Hepatocyte (in vitro differentiated cells): Measurements from ENCODE around the gene C2CD2L. TPM values are rescaled to one million over a fixed set of nuclear protein-coding genes. Genes with fewer than 3 reads are reported as not detected.
"Not testable (repeated sequence)": the region's sequence is repeated elsewhere in the genome, so short reads cannot be mapped to it uniquely, and the experiment has no call there.

Source experiments
- DNase-seq: peaks from one replicate; pipeline ENCODE4 v3.0.0-alpha.2; 2016; ENCODE audit warnings: low spot score
- H2AFZ ChIP-seq: fragments of 200-600 bp; sonication (generic); 2 replicates; pipeline ENCODE4 v1.6.0; 2016; ENCODE audit warnings: antibody characterized with exemption, mild to moderate bottlenecking
- H3K27ac ChIP-seq: fragments of 200-600 bp; sonication (generic); 2 replicates; pipeline ENCODE4 v1.5.1; 2016; ENCODE audit warnings: mild to moderate bottlenecking
- H3K27me3 ChIP-seq: fragments of 200-600 bp; sonication (generic); 2 replicates; pipeline ENCODE4 v1.6.1; 2016
- H3K36me3 ChIP-seq: fragments of 200-600 bp; sonication (generic); replicated peaks from 2 replicates; pipeline ENCODE4 v1.5.1; 2016; ENCODE audit warnings: low read depth; ENCODE audit not compliant: insufficient read depth
- H3K4me1 ChIP-seq: fragments of 200-600 bp; sonication (generic); 2 replicates; pipeline ENCODE4 v1.5.1; 2016; ENCODE audit warnings: mild to moderate bottlenecking, moderate library complexity; ENCODE audit not compliant: insufficient read depth
- H3K4me2 ChIP-seq: fragments of 200-600 bp; sonication (generic); 2 replicates; pipeline ENCODE4 v1.6.0; 2016
- H3K4me3 ChIP-seq: fragments of 200-600 bp; sonication (generic); 2 replicates; pipeline ENCODE4 v1.5.1; 2016; ENCODE audit warnings: mild to moderate bottlenecking
- H3K79me2 ChIP-seq: fragments of 200-600 bp; sonication (generic); 2 replicates; pipeline ENCODE4 v1.6.0; 2017; ENCODE audit warnings: mild to moderate bottlenecking
- H3K9me2 ChIP-seq: fragments of 200-600 bp; sonication (generic); replicated peaks from 2 replicates; pipeline ENCODE4 v1.6.0; 2017; ENCODE audit warnings: mild to moderate bottlenecking; ENCODE audit not compliant: insufficient read depth
- H3K9me3 ChIP-seq: fragments of 200-600 bp; sonication (generic); 2 replicates; pipeline ENCODE4 v1.5.1; 2016; ENCODE audit warnings: low read depth, mild to moderate bottlenecking
- H4K20me1 ChIP-seq: fragments of 200-600 bp; sonication (generic); 2 replicates; pipeline ENCODE4 v1.6.0; 2016; ENCODE audit warnings: mild to moderate bottlenecking; ENCODE audit not compliant: insufficient read depth, poor library complexity, severe bottlenecking
- EZH2 ChIP-seq: fragments of 200-600 bp; sonication (generic); IDR thresholded peaks from 2 replicates; pipeline ENCODE4 v1.6.1; 2016; ENCODE audit warnings: antibody characterized with exemption, mild to moderate bottlenecking, borderline replicate concordance
- EZH2phosphoT487 ChIP-seq: fragments of 200-600 bp; sonication (generic); IDR thresholded peaks from one replicate; pipeline ENCODE4 v1.6.1; 2018; ENCODE audit warnings: antibody characterized with exemption, mild to moderate bottlenecking, low read depth, moderate library complexity; ENCODE audit not compliant: unreplicated experiment, severe bottlenecking
- WGBS: methylation state at CpG from one replicate; pipeline ENCODE4 v1.1.6; 2016; ENCODE audit warnings: low lambda C conversion rate; ENCODE audit errors: missing lambda C conversion rate; 5-methylcytosine and 5-hydroxymethylcytosine counted together
- polyA plus RNA-seq: library from polyadenylated mRNA; unstranded; fragments of >200 nt; fragmentation: Nextera tagmentation; extraction: Ambion mirVana; gene quantifications from 2 replicates; pipeline ENCODE4 v1.2.1, GENCODE V29; 2016
- total RNA-seq: library from RNA; depleted of rRNA; stranded (reverse); fragments of >200 nt; gene quantifications from 2 replicates; pipeline ENCODE4 v1.2.3, GENCODE V29; 2014
- TF ChIP-seq, protein P1 (sequence below): fragments of 200-600 bp; sonication (generic); IDR thresholded peaks from 2 replicates; pipeline ENCODE4 v1.5.1; 2016; ENCODE audit warnings: antibody characterized with exemption, mild to moderate bottlenecking; ENCODE audit not compliant: poor library complexity

C2CD2L gene
- total and polyA plus RNA-seq, 2 experiments from 2014 or later, result 7.4 to 9.7 TPM

DNA sequence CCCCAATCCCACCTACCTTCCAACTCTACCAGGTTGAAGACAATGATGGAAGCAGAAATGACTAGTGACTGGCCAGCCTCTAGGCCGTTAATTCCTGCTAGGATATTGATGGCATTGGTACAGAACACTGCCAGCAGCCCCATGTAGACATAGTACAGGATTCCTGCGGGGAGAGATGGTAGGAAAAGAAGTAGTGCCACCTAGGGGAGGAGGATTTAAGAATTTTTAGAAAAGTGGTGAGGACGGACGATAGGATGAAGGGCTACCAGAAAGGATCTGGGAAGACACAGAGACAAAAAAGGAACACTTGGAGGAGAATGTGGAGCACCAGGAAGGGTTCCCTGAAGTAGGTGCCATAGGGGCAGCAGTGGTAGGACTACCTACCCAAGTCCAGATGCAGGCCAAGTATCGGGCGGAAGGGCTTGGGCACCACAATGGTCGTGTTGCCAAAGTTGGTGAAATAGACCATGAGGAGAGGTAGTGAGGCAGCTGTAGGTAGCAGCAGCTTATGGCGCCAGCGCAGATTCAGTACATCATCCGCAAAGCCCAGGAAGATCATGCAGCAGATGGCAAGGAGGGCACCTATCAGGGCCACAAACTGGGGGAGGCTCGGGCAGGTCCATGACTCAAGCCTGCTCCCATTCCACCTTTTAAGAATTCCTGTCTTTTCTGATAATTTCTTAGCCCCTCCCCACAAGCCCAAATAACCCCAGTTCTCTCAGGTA is 6.7 kb upstream of the C2CD2L start:
- peak; percentile 45 for DNase-seq
- H3K4me2 ChIP-seq, result peak overlapping the region; percentile 76
- H3K79me2 ChIP-seq, result peaks cover 19% of the 10 kb centered on the region
- peak overlapping the region; percentile 75 for H3K4me3 ChIP-seq
- no peaks in the 10 kb centered on the region for H3K9me3 ChIP-seq
- no peaks in the 10 kb centered on the region for H3K27me3 ChIP-seq
- H3K9me2 ChIP-seq, result no peaks in the 10 kb centered on the region
- no peaks in the 10 kb centered on the region for H3K36me3 ChIP-seq
- no peaks in the 10 kb centered on the region for H4K20me1 ChIP-seq
- WGBS, result 52% methylated on average over 11 of the region's 11 CpGs
- H3K27ac ChIP-seq, result peak overlapping the region; percentile 97
- no peak overlapping the region for H2AFZ ChIP-seq
- H3K4me1 ChIP-seq, result peaks cover 13% of the 10 kb centered on the region
- no peak for TF ChIP-seq EZH2phosphoT487
- TF ChIP-seq, protein P1, sequence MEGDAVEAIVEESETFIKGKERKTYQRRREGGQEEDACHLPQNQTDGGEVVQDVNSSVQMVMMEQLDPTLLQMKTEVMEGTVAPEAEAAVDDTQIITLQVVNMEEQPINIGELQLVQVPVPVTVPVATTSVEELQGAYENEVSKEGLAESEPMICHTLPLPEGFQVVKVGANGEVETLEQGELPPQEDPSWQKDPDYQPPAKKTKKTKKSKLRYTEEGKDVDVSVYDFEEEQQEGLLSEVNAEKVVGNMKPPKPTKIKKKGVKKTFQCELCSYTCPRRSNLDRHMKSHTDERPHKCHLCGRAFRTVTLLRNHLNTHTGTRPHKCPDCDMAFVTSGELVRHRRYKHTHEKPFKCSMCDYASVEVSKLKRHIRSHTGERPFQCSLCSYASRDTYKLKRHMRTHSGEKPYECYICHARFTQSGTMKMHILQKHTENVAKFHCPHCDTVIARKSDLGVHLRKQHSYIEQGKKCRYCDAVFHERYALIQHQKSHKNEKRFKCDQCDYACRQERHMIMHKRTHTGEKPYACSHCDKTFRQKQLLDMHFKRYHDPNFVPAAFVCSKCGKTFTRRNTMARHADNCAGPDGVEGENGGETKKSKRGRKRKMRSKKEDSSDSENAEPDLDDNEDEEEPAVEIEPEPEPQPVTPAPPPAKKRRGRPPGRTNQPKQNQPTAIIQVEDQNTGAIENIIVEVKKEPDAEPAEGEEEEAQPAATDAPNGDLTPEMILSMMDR, result peak; percentile 43

DNA sequence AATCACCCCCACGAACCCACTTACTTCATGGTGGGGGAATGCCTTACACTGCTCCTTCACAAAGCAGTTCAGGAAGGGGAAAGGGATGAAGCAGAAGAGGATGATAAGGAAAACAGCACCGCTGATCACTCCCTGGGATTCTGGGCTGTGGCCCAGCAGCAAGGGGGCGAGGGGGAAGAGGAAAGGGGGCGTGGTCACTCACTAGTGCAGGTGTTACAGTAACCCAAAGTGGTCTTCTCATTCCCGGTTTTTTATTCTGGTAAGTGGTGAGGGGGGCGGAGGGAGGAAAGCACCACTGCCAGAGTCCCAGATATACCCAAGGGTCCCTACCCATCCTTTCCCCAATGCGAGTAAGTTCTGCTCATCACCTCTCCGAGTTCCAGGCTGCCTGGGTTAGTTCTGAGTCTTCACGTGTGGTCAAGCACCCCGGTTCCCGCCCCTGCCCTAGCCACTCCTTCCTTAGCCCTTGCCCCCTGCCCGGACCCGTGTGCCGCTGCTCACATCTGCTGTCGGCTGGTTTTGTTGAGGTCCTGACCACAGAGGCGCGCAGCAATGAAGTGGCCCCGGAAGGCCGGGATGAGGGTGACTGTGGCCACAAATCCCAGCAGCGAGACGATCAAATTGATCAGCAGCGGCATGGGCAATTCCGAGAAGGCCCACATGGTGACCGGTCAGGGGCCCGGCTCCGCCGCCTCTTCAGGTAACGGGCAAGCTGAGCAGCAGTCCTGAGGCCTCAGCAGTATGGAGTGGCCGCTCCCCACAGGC is 6.0 kb upstream of the C2CD2L start:
- H3K27me3 ChIP-seq, result no peaks in the 10 kb centered on the region
- no peaks in the 10 kb centered on the region for H4K20me1 ChIP-seq
- 4% methylated on average over 26 of the region's 29 CpGs for WGBS
- peaks cover 19% of the 10 kb centered on the region for H3K79me2 ChIP-seq
- H3K4me3 ChIP-seq, result peak overlapping the region; percentile 75
- peak; percentile 48 for DNase-seq
- H3K4me2 ChIP-seq, result peak overlapping the region; percentile 76
- H2AFZ ChIP-seq, result peak overlapping the region; percentile 83
- no peaks in the 10 kb centered on the region for H3K36me3 ChIP-seq
- TF ChIP-seq EZH2phosphoT487, result no peak
- TF ChIP-seq, protein P1, result no peak
- no peak for TF ChIP-seq EZH2
- no peaks in the 10 kb centered on the region for H3K9me3 ChIP-seq
- no peaks in the 10 kb centered on the region for H3K9me2 ChIP-seq
- peaks cover 13% of the 10 kb centered on the region for H3K4me1 ChIP-seq
- peak overlapping the region; percentile 97 for H3K27ac ChIP-seq

DNA sequence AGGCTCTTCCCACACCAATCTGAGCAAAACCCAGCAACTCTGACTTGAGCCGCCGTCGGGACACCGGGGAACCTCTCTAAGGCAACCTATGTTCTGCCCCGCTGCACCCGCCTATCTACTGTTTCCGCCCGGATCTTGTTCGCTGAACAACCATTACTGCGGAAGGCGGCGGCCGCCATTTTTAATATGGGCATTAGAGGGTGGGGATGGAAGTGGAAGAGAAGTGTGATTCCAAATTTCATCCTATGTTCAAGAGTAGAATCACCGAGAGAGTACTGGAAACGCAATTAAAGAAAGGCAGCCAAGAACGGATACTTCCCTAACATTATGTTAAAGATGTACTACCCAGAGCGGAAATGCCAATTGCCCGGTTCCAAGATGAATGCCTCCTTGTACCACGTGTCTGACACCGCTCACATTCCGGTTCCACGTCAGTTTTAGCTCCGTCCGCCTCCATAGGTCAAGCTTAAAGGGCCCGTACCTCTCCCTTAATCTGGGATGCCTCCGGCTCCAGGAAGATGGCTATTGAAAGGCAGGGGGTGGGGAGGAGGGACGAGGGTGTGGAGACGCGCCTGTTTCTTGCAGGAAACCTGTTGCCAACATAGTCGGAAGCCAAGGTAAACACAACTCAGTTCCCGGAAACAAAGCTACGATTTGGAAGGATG is 5.3 kb upstream of the C2CD2L start, which contains the start of gene DPAGT1:
DPAGT1 (minus strand) TSS at position 95 of the 665 bp plus-strand sequence. CDS start 198 bp downstream, outside the sequence.
- H3K4me1 ChIP-seq, result peaks cover 19% of the 10 kb centered on the region
- no peaks in the 10 kb centered on the region for H3K9me2 ChIP-seq
- peak within 1 kb of the TSS; percentile 75 for H3K4me3 ChIP-seq
- H3K27ac ChIP-seq, result peak within 1 kb of the TSS; percentile 97
- DNase-seq, result peak; percentile 94
- TF ChIP-seq EZH2phosphoT487, result no peak
- TF ChIP-seq EZH2, result no peak
- TF ChIP-seq, protein P1, result no peak
- under 1% methylated on average over 32 of the region's 32 CpGs for WGBS
- H2AFZ ChIP-seq, result peak within 1 kb of the TSS; percentile 83
- no peaks in the 10 kb centered on the region for H3K36me3 ChIP-seq
- H3K9me3 ChIP-seq, result no peaks in the 10 kb centered on the region
- no peaks in the 10 kb centered on the region for H4K20me1 ChIP-seq
- H3K79me2 ChIP-seq, result peaks cover 19% of the 10 kb centered on the region
- peak within 1 kb of the TSS; percentile 76 for H3K4me2 ChIP-seq
- no peaks in the 10 kb centered on the region for H3K27me3 ChIP-seq

DNA sequence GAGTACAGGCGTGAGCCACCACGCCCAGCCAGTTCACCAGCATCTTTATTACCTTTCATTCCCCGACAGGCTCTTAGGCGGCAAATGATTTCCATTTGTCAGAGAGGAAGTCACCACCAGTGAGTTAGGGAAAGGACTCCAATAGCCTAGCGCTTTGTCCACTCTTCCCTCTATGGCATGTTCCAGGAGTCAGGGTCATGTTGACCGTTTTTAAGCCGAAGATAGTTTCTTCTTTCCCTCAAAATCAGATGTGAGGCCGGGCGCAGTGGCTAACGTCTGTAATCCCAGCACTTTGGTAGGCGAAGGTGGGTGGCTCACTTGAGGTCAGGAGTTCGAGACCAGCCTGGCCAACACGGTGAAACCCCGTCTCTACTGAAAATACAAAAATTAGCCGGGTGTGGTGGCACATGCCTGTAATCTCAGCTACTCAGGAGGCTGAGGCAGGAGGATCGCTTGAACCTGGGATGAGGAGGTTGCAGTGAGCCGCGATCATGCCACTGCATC is 3.9 kb upstream of the C2CD2L start:
- H3K4me3 ChIP-seq, H3K27me3 ChIP-seq, H3K36me3 ChIP-seq, H3K9me2 ChIP-seq, H4K20me1 ChIP-seq, DNase-seq, H3K9me3 ChIP-seq: not testable (repeated sequence)
- 88% methylated on average over 18 of the region's 18 CpGs for WGBS
- Histone ChIP-seq H2AFZ (peak overlapping the region; percentile 69), H3K4me1 (peaks cover 22% of the 10 kb centered on the region), H3K4me2 (peak overlapping the region; percentile 76), H3K79me2 (peaks cover 27% of the 10 kb centered on the region), H3K27ac (peak overlapping the region; percentile 97)
